ENCODE measurements around the gene S100A1.

Gene S100A1

GRCh38 chr1:153613406-153613805 lies 14.8 kb upstream of the S100A1 start:
- Histone ChIP-seq H3K4me2 (ENCODE audit: low read length) (no peak overlapping the region), H3K9ac (ENCODE audit: low read length) (no peak overlapping the region), H3K4me3 (ENCODE audit: low read length) (no peak overlapping the region), H2AFZ (ENCODE audit: low read depth, low read length) (no peak overlapping the region), H3K79me2 (ENCODE audit: low read length) (no peaks in the 10 kb centered on the region), H3K27ac (ENCODE audit: low read length) (no peak overlapping the region), H4K20me1 (ENCODE audit: insufficient read depth, low read length) (no peaks in the 10 kb centered on the region), H3K27me3 (ENCODE audit: low read depth, low read length) (no peaks in the 10 kb centered on the region), H3K36me3 (replicated peaks; ENCODE audit: low read depth, low read length) (no peaks in the 10 kb centered on the region), H3K4me1 (ENCODE audit: low read length) (peaks cover 32% of the 10 kb centered on the region), H3K9me3 (ENCODE audit: insufficient read depth, low read length) (no peaks in the 10 kb centered on the region)
- no peak for TF ChIP-seq CTCF (IDR thresholded peaks at IDR 0.05; ENCODE audit: low read depth, low read length)
- TF ChIP-seq EZH2phosphoT487 (IDR thresholded peaks at IDR 0.05; ENCODE audit: low read depth), result no peak

GRCh38 chr1:153614189-153614900 lies 13.9 kb upstream of the S100A1 start:
- Histone ChIP-seq H3K27ac (ENCODE audit: low read length) (no peak overlapping the region), H3K4me1 (ENCODE audit: low read length) (peaks cover 32% of the 10 kb centered on the region), H3K9ac (ENCODE audit: low read length) (no peak overlapping the region), H3K4me2 (ENCODE audit: low read length) (no peak overlapping the region), H3K27me3 (ENCODE audit: low read depth, low read length) (no peaks in the 10 kb centered on the region), H3K79me2 (ENCODE audit: low read length) (no peaks in the 10 kb centered on the region), H3K4me3 (ENCODE audit: low read length) (no peak overlapping the region), H4K20me1 (ENCODE audit: insufficient read depth, low read length) (no peaks in the 10 kb centered on the region), H3K9me3 (ENCODE audit: insufficient read depth, low read length) (no peaks in the 10 kb centered on the region), H3K36me3 (replicated peaks; ENCODE audit: low read depth, low read length) (peaks cover 3% of the 10 kb centered on the region), H2AFZ (ENCODE audit: low read depth, low read length) (no peak overlapping the region)
- TF ChIP-seq CTCF (IDR thresholded peaks at IDR 0.05; ENCODE audit: low read depth, low read length) (no peak), EZH2phosphoT487 (IDR thresholded peaks at IDR 0.05; ENCODE audit: low read depth) (no peak)

DNA sequence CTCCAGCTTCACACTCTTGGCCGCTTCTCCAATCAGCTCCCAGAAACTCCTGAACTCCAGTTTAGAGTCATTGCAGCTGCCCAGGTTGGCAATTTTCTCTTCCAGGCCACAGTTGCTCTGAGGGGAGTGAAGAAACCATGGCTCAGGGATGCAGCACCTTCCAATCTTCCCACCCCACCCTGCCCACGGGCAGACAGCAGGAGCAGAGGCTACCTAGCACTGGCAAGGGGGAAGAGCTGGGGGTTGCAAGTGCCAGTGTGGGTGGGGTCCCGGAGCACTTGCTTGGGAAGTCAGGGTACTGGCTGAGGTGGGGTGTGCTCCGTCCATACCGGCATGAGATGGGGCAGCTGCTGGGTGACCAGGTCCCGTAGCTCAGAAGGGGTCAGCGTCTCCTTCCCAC lies 13.3 kb upstream of the S100A1 start:
- no peak overlapping the region for H3K4me2 ChIP-seq (ENCODE audit: low read length)
- no peak overlapping the region for H3K4me3 ChIP-seq (ENCODE audit: low read length)
- peaks cover 32% of the 10 kb centered on the region for H3K4me1 ChIP-seq (ENCODE audit: low read length)
- H3K27me3 ChIP-seq (ENCODE audit: low read depth, low read length), result no peaks in the 10 kb centered on the region
- no peak overlapping the region for H3K9ac ChIP-seq (ENCODE audit: low read length)
- H2AFZ ChIP-seq (ENCODE audit: low read depth, low read length), result no peak overlapping the region
- peaks cover 8% of the 10 kb centered on the region for H3K36me3 ChIP-seq (replicated peaks; ENCODE audit: low read depth, low read length)
- H4K20me1 ChIP-seq (ENCODE audit: insufficient read depth, low read length), result no peaks in the 10 kb centered on the region
- TF ChIP-seq EZH2phosphoT487 (IDR thresholded peaks at IDR 0.05; ENCODE audit: low read depth) (no peak), CTCF (IDR thresholded peaks at IDR 0.05; ENCODE audit: low read depth, low read length) (no peak)
- H3K79me2 ChIP-seq (ENCODE audit: low read length), result no peaks in the 10 kb centered on the region
- H3K27ac ChIP-seq (ENCODE audit: low read length), result no peak overlapping the region
- no peaks in the 10 kb centered on the region for H3K9me3 ChIP-seq (ENCODE audit: insufficient read depth, low read length)

DNA sequence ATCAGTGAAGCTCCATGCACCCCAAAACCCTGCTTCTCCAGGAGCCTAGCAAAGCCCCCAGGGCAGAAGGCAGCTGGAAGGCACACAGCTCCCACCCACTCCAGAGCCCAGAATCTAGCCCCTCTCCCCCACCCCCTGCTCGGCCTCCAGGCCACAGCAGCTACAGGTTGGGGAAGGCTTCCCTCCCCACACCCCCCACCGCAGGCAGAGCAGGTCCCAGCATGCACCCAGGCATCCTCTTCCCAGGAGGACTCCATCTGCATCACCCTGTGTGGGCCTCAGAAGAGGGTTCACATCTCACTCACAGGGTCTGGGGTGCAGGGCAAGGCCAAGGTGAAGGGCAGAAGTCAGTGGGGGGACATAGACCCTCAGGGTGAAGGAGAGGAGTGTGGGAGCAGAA lies 12.8 kb upstream of the S100A1 start:
- H3K27me3 ChIP-seq (ENCODE audit: low read depth, low read length), result no peaks in the 10 kb centered on the region
- H4K20me1 ChIP-seq (ENCODE audit: insufficient read depth, low read length), result no peaks in the 10 kb centered on the region
- H3K36me3 ChIP-seq (replicated peaks; ENCODE audit: low read depth, low read length), result peaks cover 9% of the 10 kb centered on the region
- peak overlapping the region; percentile 56; the same call in 1 of the 2 replicates for H3K9ac ChIP-seq (ENCODE audit: low read length)
- peak overlapping the region; percentile 65 for H3K27ac ChIP-seq (ENCODE audit: low read length)
- 0 out of 2 replicates have a peak overlapping the region, but pooled peaks have one; percentile 31 for H3K4me3 ChIP-seq (ENCODE audit: low read length)
- H3K9me3 ChIP-seq (ENCODE audit: insufficient read depth, low read length), result no peaks in the 10 kb centered on the region
- H2AFZ ChIP-seq (ENCODE audit: low read depth, low read length), result no peak overlapping the region
- TF ChIP-seq EZH2phosphoT487 (IDR thresholded peaks at IDR 0.05; ENCODE audit: low read depth), result no peak
- TF ChIP-seq CTCF (IDR thresholded peaks at IDR 0.05; ENCODE audit: low read depth, low read length), result no peak
- no peaks in the 10 kb centered on the region for H3K79me2 ChIP-seq (ENCODE audit: low read length)
- H3K4me2 ChIP-seq (ENCODE audit: low read length), result peak overlapping the region; percentile 59
- peaks cover 32% of the 10 kb centered on the region for H3K4me1 ChIP-seq (ENCODE audit: low read length)
